Stimulated activated CD4-positive, alpha-beta T cell treated with anti-CD3 and anti-CD28 coated beads, TNF-alpha, amount 100 ng/mL, for 1 hour (primary cell): Measurements from ENCODE around the gene ZNF597.
A peak's percentile ranks its signal among the peaks of the same experiment; 100 is the strongest.

Experiments used
- DNase-seq, 3 donors: peaks; one replicate each; pipeline ENCODE4 v3.0.0-alpha.2; 2020; ENCODE audit warnings: low read depth in 3 of 3, low spot score in 1 of 3

ZNF597 gene

DNA sequence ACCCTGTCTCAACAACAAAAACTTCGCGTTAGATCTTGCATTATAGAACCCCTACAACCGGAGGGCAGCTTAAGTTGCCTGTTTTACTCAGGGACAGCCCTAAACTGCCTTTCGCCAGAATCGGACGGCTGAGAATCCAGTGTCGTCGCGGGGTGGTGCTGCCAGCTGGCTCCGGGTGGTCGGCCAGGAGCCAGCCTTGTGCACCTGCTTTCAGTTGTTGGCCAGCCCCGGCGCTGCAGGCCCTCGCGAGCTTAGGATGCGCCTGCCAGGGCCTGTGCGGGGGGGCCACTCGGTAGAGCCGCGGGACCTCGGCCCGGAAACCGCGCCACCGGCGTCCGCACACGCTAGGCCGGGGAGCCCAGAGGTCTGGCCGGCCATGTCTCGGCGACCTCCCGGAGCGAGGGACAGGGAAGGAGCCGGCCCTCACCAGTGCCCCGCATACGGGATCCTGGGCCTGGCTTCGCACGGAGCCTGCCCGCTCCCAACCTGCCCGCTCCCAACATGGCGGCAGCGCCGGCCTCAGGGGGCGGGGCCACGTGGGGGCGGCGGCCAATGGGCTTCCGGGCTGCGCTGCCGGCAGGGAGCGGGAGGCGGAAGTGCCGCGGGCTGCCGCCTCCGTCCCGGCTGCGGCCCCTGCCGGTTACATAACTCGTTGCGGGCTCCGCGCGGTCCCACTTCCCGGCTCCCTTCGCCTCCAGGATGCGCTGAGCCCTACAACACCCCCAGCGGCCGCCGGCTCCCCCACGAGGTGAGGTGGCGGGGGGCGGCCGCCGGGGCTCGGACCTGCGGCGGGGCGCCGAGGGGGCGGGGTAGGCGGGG, 14.3 kb upstream of the ZNF597 start:
- DNase-seq: peak; percentile 78 to 90 (median 81)

DNA sequence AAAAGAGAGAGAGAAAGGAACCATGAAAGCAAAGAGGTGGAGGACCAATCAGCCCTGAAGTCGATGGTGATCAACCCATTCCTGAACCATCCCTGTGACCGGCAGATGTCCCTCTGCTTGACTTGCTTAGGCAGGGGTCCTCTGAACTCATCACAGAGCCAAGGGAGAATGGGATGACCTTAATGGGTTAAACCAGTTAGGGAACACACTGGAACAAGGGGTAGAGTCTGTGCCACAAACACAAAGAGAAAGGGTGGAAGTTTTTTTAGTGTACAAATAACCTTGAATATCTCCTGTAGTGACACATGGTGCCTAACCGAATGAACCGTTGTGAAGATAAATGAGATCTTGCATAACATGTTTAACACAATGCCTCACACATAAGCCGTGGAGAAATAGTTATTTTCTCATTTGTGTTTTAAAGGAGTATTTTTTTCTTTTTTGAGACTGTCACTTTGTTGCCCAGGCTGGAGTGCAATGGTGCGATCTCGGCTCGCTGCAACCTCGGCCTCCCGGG, 11.4 kb upstream of the ZNF597 start:
- no peak for DNase-seq

DNA sequence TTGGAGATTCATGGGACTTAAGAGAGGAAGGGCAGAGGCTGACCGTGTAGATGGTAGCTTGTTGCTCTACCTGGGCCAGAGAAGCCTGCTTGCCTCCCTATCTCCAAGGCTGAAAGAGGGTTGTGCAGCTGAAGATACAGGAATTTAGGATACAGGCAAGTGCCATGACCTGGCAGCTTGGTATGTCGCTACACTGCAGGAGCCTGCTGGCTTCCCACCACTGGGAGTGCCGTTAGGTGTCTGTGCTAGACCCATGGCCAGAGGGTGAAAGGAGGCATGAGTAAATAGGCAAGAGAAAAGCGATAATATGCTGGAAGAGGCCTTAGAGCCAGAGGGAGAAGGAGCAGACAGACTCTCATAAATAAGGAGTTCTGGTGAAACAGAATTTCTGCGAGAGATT, 10.8 kb upstream of the ZNF597 start:
- DNase-seq: no peak

DNA sequence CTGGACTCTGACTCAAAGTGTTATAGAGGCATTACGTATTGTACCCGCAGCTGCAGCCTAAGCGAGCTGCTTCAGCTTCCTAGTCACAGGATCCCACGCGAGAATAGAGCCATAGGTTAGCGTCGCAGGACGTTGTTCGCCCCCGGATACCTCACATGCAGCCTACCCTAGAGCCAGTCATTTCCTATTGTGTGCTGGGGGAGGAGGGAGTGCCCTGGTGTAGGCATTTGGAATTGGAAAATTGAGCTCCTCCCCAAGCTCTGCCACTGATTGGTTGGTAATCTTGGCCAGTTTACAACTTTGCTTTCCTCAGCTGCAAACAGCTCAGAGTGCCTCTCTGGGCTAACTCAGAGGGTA, 706 bp upstream of the ZNF597 start:
- DNase-seq: no peak

DNA sequence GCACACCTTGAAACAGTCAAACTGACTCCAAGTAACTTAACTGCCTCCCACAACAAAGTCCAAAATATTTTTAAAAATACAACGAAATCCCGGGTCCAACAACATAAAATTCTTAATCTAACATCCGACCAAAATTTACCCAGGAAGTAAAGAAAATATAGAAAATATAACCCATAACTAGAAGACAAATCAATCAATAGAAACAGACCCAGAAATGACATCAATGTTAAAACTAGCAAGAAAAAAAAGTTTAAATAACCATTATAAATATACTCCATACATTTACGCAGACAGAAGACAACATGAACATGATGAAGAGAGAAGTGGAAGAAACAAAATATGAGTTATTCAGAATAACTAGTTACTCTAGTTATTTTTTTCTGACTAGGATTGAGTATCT, 3.7 kb downstream of the ZNF597 start:
- DNase-seq: no peak

DNA sequence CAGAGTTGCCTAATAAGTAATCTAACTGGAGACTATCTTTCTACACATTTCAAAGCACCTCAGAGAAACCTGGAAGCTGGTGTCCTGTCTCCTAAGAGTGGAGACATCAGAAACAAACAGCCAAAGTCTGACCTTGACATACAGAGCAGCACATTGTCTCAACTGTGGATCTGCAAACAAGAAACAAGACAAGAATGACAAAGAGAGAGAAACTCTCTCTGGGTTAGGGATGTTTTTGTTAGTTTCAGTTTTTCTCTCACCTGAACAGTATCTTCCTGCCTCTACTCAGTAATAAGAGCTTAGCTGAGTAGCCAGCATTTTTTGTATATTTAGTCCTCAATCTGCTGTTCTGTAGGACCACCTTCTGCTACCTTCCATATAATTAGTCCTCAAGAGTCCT, 8.9 kb downstream of the ZNF597 start:
- DNase-seq: no peak

DNA sequence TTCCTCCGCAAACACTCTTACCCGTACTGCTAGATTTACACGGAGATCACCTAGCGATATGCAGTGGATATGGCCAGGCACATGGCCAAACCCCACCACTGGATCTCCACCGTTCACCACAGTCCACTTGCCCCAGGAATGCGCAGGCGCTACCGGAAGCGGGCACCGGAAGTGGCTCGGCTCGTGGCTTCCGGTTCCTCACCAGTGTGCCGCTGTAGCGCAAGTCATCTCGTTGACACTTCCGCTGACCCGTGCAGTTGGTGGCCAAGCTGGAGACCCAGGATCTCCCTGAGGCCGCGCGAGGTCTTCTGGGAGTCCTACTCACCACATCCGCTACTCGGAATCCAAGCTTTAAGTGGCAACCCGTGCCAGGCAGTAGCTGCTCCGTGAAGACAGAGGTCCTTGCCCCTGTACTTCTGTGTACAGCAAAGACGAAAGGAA, 11.5 kb downstream of the ZNF597 start:
- peak in 1 of 3 donors; percentile 42 for DNase-seq

DNA sequence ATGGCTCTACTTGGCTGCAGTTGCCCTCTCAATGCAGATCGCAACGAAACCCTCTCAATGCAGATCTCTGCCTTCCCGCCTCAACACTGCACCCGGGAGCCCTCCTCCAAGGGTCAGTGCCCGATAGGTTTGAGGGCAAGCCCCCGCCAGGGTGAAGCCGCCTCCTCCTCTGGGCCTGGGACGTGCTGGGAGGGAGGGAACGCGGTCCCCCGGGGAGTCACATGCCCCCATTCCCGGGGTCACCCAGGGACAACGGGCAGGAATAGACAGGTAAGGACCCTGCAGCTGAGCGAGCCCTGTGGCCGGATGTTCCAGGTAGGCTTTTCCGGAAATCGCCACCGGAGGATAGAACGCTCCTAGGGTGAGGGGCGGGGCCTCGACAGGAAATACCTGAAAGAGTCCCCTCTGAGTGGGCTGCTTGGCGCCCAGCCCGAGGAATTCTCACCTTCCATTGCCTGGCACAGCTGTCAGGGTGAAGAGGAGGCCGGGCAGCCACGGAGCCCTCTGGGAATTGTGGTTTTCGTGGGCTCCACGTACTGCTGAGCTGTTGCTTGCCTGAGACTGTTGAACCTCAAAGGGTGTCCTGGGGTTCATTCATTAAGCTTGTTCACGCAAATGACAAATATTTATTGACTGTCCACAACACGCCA, 29.4 kb downstream of the ZNF597 start:
- no peak for DNase-seq

DNA sequence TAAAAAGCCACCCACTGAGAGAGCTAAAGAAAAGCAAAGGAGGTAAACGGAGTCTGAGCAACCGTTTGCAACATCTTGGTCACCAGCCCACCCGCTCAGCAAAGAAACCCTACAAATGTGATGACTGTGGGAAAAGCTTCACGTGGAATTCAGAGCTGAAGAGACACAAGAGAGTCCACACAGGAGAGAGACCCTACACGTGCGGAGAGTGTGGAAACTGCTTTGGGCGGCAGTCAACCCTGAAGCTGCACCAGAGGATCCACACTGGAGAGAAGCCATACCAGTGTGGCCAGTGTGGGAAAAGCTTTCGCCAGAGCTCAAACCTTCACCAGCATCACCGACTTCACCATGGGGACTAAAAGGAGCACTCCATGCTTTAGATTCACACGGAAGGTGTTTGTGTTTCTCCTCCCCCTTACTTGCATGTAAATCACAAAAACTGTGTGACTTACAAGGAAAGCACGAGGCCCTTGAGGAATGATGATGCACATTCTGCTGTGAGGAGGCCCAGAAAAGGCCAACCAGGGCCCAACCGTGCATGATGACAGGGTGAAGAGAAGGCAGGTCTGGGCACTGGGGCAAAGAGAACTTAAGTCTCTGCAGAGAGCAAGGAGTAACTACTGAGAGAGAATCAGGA, 34.6 kb downstream of the ZNF597 start:
- no peak for DNase-seq

DNA sequence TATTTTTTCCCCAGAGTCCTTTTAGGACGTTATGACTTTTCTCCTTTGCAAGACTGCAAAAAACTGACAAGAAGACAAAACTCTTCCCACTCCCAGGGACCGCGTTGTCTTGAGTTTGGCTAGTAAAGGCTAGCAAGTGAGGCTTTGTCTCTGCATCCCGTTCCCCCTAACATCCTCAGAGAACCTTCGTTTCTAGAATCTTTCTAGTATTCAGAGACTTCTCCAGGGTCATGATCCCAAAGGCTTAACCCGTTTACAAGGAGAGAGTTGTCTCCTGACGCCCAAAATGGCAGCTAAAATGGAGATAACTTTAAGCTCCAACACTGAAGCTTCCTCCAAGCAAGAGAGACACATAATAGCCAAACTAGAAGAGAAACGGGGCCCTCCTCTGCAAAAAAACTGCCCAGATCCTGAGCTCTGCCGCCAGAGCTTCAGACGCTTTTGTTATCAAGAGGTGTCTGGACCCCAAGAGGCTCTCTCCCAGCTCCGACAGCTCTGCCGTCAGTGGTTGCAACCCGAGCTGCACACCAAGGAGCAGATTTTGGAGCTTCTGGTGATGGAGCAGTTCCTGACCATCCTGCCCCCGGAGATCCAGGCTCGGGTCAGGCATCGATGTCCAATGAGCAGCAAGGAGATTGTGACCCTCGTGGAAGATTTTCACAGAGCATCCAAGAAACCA, 41.4 kb downstream of the ZNF597 start:
- DNase-seq: no peak

DNA sequence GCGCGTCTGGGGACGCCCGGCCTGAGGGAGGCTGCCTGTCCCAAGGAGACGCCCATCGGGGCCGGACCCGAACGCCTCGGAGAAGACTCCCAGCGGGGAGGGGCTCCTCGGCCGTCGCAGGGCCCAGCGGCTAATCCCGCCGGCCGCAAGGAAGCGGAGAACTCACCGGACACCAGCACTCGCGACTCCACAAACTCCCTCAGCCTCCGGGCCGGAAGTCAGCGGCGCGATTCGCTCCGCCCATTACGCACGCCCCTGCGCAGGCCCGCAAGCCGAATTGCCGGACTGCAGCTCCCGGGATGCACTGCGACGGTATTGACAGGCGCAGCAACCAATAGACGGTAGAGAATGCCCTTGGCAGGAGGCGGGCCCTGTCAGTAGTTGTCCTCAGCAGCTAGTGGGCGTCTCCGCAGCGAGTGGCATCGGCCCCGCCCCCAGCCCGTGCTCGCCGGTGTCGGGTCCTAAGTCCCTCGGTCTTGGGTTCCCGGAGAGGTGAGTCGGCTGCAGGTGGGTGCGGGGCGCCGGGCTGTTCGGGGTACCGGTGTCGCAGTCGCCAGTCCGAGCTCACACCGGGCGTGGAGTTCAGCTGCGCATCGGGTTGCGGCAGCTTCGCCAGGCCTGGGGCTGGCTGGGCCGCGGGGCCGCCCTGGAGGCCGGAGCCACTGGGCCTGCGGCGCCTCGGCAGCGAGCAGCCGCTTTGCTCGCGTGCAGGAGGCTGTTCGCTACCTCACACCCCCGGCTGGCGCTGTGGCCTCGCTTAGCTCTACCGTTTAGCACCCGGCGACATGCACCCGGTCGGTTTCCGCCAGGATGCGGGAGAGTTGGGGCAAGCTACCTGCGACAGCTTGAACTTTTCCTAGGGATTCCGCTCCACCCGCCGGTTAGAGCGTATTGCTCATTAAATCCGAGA, 42.3 kb downstream of the ZNF597 start, which contains the start of the genes ZNF174 and ZSCAN32:
Gene ZNF174, plus strand, starts transcription at position 437 of the 910 bp plus-strand sequence. CDS start 790 bp downstream, outside the sequence.
Gene ZSCAN32, minus strand, starts transcription at position 226 of the 910 bp plus-strand sequence. CDS start 3,447 bp downstream, outside the sequence.
- peak; percentile 93 to 97 (median 96) for DNase-seq

DNA sequence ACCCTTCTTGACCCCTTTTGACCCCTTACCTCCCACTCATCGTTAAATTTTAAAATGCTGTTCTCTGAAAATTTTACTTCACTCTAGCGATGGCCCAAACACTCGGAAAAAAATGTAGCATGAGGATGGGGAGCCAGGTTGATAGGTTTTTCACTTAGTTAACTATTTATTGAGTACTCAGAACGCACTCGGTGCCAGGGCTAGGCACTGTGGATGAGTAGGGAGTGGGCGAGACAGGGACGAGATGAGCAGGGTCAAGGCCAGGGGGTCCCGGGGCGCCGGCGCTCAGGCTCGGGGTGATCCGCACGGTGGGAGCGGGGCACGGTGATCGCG, 42.9 kb downstream of the ZNF597 start:
- no peak for DNase-seq

DNA sequence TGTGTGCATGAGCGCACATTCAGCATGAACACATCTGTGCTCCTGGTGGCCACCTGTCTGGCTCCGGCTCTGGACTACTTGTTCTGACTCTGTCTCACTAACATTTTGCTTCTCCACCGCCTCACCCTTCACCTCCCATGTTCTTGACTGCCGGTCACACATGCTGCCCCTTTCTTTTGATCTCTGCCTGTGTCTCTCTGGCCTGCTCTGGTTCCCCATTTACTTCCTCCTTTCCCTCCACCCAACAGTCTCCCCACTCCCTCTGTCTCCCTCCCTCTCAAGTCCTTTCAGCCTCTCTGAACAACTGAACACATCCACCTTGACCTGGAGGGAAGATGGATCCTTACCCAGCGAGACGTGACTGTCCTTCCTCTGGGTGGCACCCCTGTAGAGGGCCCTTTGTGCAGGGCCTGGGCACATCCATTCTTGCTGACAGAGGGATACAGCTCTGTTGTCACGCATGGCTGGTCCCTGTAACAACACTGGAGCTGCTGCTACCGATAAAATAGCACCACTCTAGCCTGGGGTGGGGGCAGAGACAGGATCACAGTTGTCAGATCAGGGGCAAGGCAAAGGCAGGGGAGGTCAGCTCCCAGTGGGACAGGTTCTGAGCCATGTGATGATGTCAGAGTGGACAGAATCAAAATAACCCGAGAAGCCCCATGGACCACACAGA, 53.5 kb downstream of the ZNF597 start:
- no peak for DNase-seq

DNA sequence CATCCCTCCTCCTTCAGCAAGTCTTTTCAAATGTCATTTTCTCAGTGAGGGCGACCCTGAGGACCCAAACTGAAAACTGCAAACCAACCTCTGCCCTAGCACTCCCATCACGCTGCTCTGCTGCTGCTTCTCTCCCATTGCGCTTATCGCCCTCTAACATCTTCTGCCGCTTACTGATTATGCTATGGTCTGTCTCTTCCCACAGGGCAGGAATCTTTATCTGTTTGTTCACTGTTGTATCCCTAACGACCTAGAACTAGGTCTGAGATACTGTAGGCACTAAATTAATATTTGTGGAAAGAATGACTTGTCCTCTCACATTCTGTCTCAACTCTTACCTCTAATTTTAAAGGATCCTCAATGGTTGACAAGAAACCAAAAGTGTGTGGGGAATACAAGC, 55.0 kb downstream of the ZNF597 start:
- no peak for DNase-seq

DNA sequence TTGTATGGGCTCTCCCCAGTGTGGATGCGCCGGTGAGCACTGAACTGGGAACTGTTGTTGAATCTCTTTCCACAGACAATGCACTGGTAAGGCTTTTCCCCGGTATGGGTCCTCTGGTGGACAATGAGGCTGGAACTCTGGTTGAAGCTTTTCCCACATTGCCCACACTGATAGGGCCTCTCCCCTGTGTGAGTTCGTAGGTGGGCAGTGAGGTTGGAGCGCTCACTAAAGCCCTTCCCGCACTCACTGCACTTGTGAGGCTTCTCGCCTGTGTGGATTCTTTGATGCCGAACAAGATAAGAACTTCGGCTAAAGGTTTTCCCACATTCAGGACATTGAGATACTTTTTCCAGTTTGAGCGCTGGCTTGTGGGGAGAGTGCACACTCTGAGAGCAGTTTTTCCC, 60.3 kb downstream of the ZNF597 start:
- no peak for DNase-seq
